Transverse colon (tissue), 4 donors: ENCODE results near the gene CRYGS. TPM values are rescaled to one million over a fixed set of nuclear protein-coding genes. Genes with fewer than 3 reads are reported as not detected.

Source experiments
- DNase-seq: peaks from one replicate; pipeline ENCODE4 v3.0.0-alpha.2; 2019
- H3K27ac ChIP-seq, 4 donors: fragments of 200-600 bp; sonication (generic); 2 replicates each; pipeline ENCODE4 v1.5.1; 2016 to 2018; ENCODE audit warnings: inconsistent platforms in 4 of 4
- H3K27me3 ChIP-seq: fragments of 200-600 bp; sonication (generic); 2 replicates; pipeline ENCODE4 v1.5.1; 2017; ENCODE audit warnings: inconsistent platforms
- H3K36me3 ChIP-seq, 4 donors: fragments of 200-600 bp; sonication (generic); 2 replicates each; pipeline ENCODE4 v1.5.1; 2017 to 2019; ENCODE audit warnings: inconsistent platforms in 4 of 4
- H3K4me1 ChIP-seq, 4 donors: fragments of 200-600 bp; sonication (generic); 2 replicates each; pipeline ENCODE4 v1.5.1; 2017 to 2020; ENCODE audit warnings: inconsistent platforms in 4 of 4
- H3K4me3 ChIP-seq, 4 donors: fragments of 200-600 bp; sonication (generic); 1 replicate in 1 of 4; 2 replicates in 3 of 4; pipeline versions ENCODE4 v1.5.1 to v1.6.1; 2017 to 2019; ENCODE audit warnings: inconsistent platforms in 4 of 4
- H3K9me3 ChIP-seq, 2 donors: fragments of 200-600 bp; sonication (generic); 2 replicates each; pipeline ENCODE4 v1.5.1; 2017 to 2019; ENCODE audit warnings: inconsistent platforms in 2 of 2
- EP300 ChIP-seq: sonication (generic); formaldehyde crosslinking; IDR thresholded peaks from one replicate; pipeline ENCODE4 v1.6.1; 2017; ENCODE audit warnings: antibody characterized with exemption, low read depth
- POLR2A ChIP-seq: fragments of 450-650 bp; IDR thresholded peaks from one replicate; pipeline ENCODE4 v1.6.1; 2016; ENCODE audit warnings: antibody characterized with exemption, mild to moderate bottlenecking, moderate library complexity
- POLR2AphosphoS5 ChIP-seq, 3 donors: sonication (generic); formaldehyde crosslinking; IDR thresholded peaks; one replicate each; pipeline ENCODE4 v1.6.1; 2016; ENCODE audit warnings: antibody characterized with exemption in 3 of 3
- WGBS, 2 donors: methylation state at CpG; one replicate each; pipeline ENCODE4 v1.1.5; 2018; ENCODE audit warnings: low coverage in 1 of 2; 5-methylcytosine and 5-hydroxymethylcytosine counted together
- in situ Hi-C, 4 donors: fragments of 200-750 bp; cut with MboI; loops; one replicate each; pipeline versions ENCODE4 v1.15.0 to v1.15.1; 2017; ENCODE audit warnings: low sequenced_read_pairs in 3 of 4, low pct_ligation_motif_present in 1 of 4, low pct_unique_long_range_greater_than_20kb in 1 of 4
- intact Hi-C: fragments of 100-400 bp; cut with DNase I; formaldehyde crosslinking; loops from one replicate; pipeline ENCODE4 v1.15.1; 2023; ENCODE audit warnings: low total_unique reads
- total RNA-seq, 4 donors: library from RNA; depleted of rRNA; stranded (reverse); fragments of >200 nt; gene quantifications; one replicate each; pipeline ENCODE4 v1.1.0, GENCODE V29; 2016
- TF ChIP-seq, protein P1 (sequence below), 5 experiments: fragments of 200-600 bp in 3 of 5; fragments of 450-650 bp in 2 of 5; sonication (generic) in 3 of 5; IDR thresholded peaks; 1 replicate in 2 of 5; 2 replicates in 3 of 5; pipeline ENCODE4 v1.5.1; 2016 to 2017; ENCODE audit warnings: antibody characterized with exemption in 5 of 5, inconsistent platforms in 3 of 5, mild to moderate bottlenecking in 2 of 5, moderate library complexity in 1 of 5

The CRYGS gene
- total RNA-seq, 4 donors from 2014 or later = 2.2 to 60.7 (median 4.4) TPM; not detected in 1

DNA sequence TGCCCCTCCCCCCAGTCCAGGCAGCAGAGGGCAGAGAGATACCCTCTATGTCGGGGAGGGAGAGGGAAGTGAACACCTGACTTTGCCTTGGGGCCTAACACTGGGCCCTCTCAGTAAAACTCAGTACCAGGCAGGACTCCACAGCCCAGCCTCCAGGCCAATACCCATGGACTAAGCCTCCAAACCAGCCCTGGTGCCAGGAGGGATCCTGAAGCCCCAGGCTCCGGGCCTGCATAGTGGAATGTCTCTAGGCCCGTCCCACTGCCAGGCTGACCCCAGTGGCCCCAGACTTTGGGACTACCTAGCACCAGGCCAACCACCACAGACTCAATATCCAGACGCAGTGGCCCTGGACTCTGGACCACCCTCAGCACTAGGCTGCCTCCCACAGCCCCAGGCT is 46.6 kb downstream of the CRYGS start:
- in situ Hi-C loops = no loop called here
- Histone ChIP-seq H3K4me1 (peaks cover 0 to 5% (median 0%) of the 10 kb centered on the region in 4 donors), H3K4me3 (no peak overlapping the region), H3K27ac (no peak overlapping the region), H3K9me3 (no peaks in the 10 kb centered on the region), H3K27me3 (no peaks in the 10 kb centered on the region), H3K36me3 (no peaks in the 10 kb centered on the region)
- no peak for TF ChIP-seq POLR2A
- TF ChIP-seq EP300 = no peak
- TF ChIP-seq, protein P1, sequence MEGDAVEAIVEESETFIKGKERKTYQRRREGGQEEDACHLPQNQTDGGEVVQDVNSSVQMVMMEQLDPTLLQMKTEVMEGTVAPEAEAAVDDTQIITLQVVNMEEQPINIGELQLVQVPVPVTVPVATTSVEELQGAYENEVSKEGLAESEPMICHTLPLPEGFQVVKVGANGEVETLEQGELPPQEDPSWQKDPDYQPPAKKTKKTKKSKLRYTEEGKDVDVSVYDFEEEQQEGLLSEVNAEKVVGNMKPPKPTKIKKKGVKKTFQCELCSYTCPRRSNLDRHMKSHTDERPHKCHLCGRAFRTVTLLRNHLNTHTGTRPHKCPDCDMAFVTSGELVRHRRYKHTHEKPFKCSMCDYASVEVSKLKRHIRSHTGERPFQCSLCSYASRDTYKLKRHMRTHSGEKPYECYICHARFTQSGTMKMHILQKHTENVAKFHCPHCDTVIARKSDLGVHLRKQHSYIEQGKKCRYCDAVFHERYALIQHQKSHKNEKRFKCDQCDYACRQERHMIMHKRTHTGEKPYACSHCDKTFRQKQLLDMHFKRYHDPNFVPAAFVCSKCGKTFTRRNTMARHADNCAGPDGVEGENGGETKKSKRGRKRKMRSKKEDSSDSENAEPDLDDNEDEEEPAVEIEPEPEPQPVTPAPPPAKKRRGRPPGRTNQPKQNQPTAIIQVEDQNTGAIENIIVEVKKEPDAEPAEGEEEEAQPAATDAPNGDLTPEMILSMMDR (IDR thresholded peaks at IDR 0.05) = no peak
- TF ChIP-seq POLR2AphosphoS5 (IDR thresholded peaks at IDR 0.05) = no peak
- intact Hi-C loops = no loop called here
- no peak for DNase-seq
- WGBS, 2 donors = 67 to 95% methylated on average over 1 to 4 of the region's 4 CpGs

DNA sequence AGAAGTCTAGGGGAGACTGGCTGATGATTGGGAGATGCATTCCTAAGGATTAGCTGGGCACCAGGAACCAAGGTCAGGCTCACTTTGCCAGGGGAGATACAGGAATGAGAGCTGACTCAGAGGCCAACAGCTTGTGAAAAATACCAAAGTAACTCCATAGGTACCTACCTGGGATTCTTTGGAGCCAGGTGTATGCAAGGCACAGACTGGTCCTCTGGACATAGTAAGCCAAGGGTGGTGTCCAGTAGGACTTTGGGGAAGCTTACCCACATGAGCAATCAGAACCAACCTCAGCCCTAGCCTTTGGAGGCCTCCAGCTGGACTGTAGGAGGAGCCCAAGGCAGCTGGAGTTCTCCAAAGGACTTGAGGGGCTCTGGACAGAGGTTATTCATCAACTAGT is 47.5 kb downstream of the CRYGS start:
- Histone ChIP-seq H3K9me3 (no peaks in the 10 kb centered on the region), H3K27me3 (no peaks in the 10 kb centered on the region), H3K4me1 (peaks cover 0 to 5% (median 0%) of the 10 kb centered on the region in 4 donors), H3K27ac (no peak overlapping the region), H3K4me3 (no peak overlapping the region), H3K36me3 (no peaks in the 10 kb centered on the region)
- TF ChIP-seq POLR2A = no peak
- no peak for TF ChIP-seq EP300
- TF ChIP-seq, protein P1 (IDR thresholded peaks at IDR 0.05) = no peak
- no peak for TF ChIP-seq POLR2AphosphoS5 (IDR thresholded peaks at IDR 0.05)
- in situ Hi-C loops (no loop called here), intact Hi-C loops (no loop called here)
- no peak for DNase-seq

DNA sequence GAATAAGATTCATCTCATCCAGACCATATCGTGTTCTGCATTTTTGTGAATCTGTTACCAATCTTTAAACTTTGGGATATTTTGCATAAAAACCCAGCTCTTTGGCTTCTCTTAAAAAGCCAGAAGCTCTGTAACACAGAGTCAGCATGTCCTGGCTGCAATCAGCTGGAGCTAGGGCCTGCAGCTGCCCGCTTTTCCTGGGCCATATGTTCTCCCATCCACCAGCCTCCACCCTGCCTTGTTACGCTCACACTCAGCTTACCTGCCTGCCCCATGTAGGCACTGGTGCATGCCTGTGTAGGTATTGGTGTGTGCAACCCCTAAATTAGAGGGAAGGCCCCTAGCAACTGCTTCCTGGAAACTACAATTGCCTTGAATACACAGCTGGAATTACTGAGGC is 48.2 kb downstream of the CRYGS start:
- DNase-seq = no peak
- Histone ChIP-seq H3K4me3 (no peak overlapping the region), H3K27me3 (no peaks in the 10 kb centered on the region), H3K27ac (no peak overlapping the region), H3K4me1 (peaks cover 0 to 5% (median 0%) of the 10 kb centered on the region in 4 donors), H3K36me3 (no peaks in the 10 kb centered on the region), H3K9me3 (no peaks in the 10 kb centered on the region)
- in situ Hi-C loops = no loop called here
- intact Hi-C loops = no loop called here
- WGBS, 2 donors = 71 to 93% methylated on average over 1 to 3 of the region's 3 CpGs
- TF ChIP-seq POLR2A (no peak), EP300 (no peak)
- TF ChIP-seq, protein P1 (IDR thresholded peaks at IDR 0.05) = no peak

DNA sequence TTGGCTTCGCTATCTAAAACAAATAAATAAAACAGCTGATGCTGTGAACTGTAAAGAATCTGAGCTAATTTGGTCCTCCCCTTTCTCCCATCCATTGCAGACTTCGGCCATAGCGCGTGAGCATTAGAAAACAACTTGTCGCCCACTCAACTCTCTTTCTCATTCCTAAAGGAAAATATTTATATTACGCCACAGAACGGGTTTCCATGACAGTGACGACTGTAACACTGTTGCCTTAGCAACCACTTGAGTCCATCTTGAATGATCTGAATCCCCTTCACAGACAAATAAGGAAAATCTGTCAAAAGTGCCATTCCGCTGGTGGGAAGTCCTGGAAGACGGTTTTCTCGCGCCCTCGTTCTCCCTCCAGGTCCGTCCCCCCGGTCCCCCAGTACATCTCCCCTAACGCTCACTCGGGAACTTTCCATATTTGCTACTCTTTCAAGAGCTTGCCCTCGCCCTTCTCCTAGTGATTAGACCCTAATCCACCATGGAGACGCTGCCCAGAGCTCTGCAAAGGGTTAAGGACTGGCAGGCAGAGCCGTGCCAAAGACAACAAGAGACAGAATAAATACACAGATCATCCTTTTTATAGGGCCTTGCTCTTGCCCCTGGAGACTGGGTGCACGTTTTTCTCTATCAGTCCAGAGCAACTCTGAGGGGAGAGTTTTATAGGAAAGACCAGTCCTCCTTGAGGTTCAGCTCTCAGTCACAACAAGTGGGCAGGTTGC is 50.5 kb downstream of the CRYGS start:
- Histone ChIP-seq H3K9me3 (no peaks in the 10 kb centered on the region), H3K4me3 (no peak overlapping the region), H3K27ac (peak overlapping the region in 2 of 4 donors; percentile 27 to 41), H3K4me1 (peaks cover 0 to 5% (median 0%) of the 10 kb centered on the region in 4 donors), H3K36me3 (no peaks in the 10 kb centered on the region), H3K27me3 (no peaks in the 10 kb centered on the region)
- in situ Hi-C loops = no loop called here
- DNase-seq = no peak
- intact Hi-C loops = no loop called here
- TF ChIP-seq EP300 (no peak), POLR2AphosphoS5 (IDR thresholded peaks at IDR 0.05) (no peak), POLR2A (no peak)
- TF ChIP-seq, protein P1 (IDR thresholded peaks at IDR 0.05) = no peak
- WGBS, 2 donors = 65 to 67% methylated on average over 14 to 21 of the region's 21 CpGs
